MCF 10A (cell line): Measurements from ENCODE around the gene PDZRN3. TPM values are rescaled to one million over a fixed set of nuclear protein-coding genes. Genes with fewer than 3 reads are reported as not detected.

Experiments
- BruUV-seq: library from RNA; stranded (reverse); fragments of 400-500 nt; replicated peaks from 2 replicates; lab custom pipeline; 2021; lab: Mats Ljungman, UMichigan
- CTCF ChIA-PET: fragments of 300-600 bp; sonication (Branson Sonifier 250); formaldehyde crosslinking; extraction: SDS; loops from one replicate; lab custom pipeline; 2021; ENCODE audit warnings: antibody characterized with exemption, inconsistent platforms; lab: Yijun Ruan, JAX
- POLR2A ChIA-PET: fragments of 300-600, 350-650 bp; sonication (Branson Sonifier 250); formaldehyde crosslinking; extraction: SDS; loops from one replicate; lab custom pipeline; 2020; ENCODE audit warnings: antibody characterized with exemption, inconsistent platforms; lab: Yijun Ruan, JAX
- DNase-seq: peaks from one replicate; pipeline ENCODE4 v3.0.0-alpha.2; 2018; ENCODE audit not compliant: unreplicated experiment
- H3K27ac Mint-ChIP-seq: one replicate; pipeline ENCODE4 v1.8.0; 2022; ENCODE audit warnings: mild to moderate bottlenecking, low read depth, mixed read lengths; ENCODE audit not compliant: unreplicated experiment
- H3K27me3 Mint-ChIP-seq: one replicate; pipeline ENCODE4 v1.8.0; 2022; ENCODE audit warnings: mixed read lengths; ENCODE audit not compliant: insufficient read depth, unreplicated experiment
- H3K36me3 Mint-ChIP-seq: one replicate; pipeline ENCODE4 v1.8.0; 2022; ENCODE audit warnings: mild to moderate bottlenecking, moderate library complexity, mixed read lengths; ENCODE audit not compliant: insufficient read depth, unreplicated experiment
- H3K4me1 Mint-ChIP-seq: one replicate; pipeline ENCODE4 v1.8.0; 2022; ENCODE audit warnings: mixed read lengths; ENCODE audit not compliant: insufficient read depth, unreplicated experiment
- H3K4me3 Mint-ChIP-seq: one replicate; pipeline ENCODE4 v1.8.0; 2022; ENCODE audit warnings: mild to moderate bottlenecking, moderate library complexity, mixed read lengths; ENCODE audit not compliant: unreplicated experiment
- H3K9me3 Mint-ChIP-seq: one replicate; pipeline ENCODE4 v1.8.0; 2022; ENCODE audit warnings: mixed read lengths; ENCODE audit not compliant: unreplicated experiment
- CTCF ChIP-seq: fragments of 200-600 bp; IDR thresholded peaks from one replicate; pipeline ENCODE4 v1.8.0; 2022; ENCODE audit warnings: antibody characterized with exemption, mild to moderate bottlenecking; ENCODE audit not compliant: unreplicated experiment
- intact Hi-C: fragments of 100-400 bp; cut with micrococcal nuclease; formaldehyde crosslinking; loops from 2 replicates; pipeline ENCODE4 v1.14.1; 2022
- total RNA-seq: library from RNA; stranded (reverse); gene quantifications from 2 replicates; pipeline ENCODE4 v1.2.3, GENCODE V29; 2022

PDZRN3 gene
- total RNA-seq, 1 experiment from 2014 or later, result not detected

GRCh38 chr3:73447111-73447510 is 177.6 kb downstream of the PDZRN3 start:
- Mint-ChIP-seq H3K27me3 (peaks cover 11% of the 10 kb centered on the region), H3K27ac (no peak overlapping the region), H3K4me3 (no peak overlapping the region), H3K36me3 (no peaks in the 10 kb centered on the region), H3K4me1 (no peaks in the 10 kb centered on the region), H3K9me3 (no peaks in the 10 kb centered on the region)
- CTCF ChIA-PET, result interaction anchor here (0.7 to 2.4 kb wide), 6 partner anchors 9 to 346 kb away, joined by 3 to 9 read pairs (median 3); no protein-coding TSS in a partner anchor
- DNase-seq, result no peak
- no peak for TF ChIP-seq CTCF
- POLR2A ChIA-PET, result no interaction called here
- BruUV-seq, result no TSS peak
- intact Hi-C loops, result no loop called here

GRCh38 chr3:73446467-73447110 is 178.2 kb downstream of the PDZRN3 start:
- H3K9me3 Mint-ChIP-seq, result no peaks in the 10 kb centered on the region
- H3K4me3 Mint-ChIP-seq, result no peak overlapping the region
- no TSS peak for BruUV-seq
- no peak for TF ChIP-seq CTCF
- ChIA-PET POLR2A (no interaction called here), CTCF (interaction anchor here (0.6 to 2.4 kb wide), 6 partner anchors 10 to 360 kb away, joined by 3 to 9 read pairs (median 3); no protein-coding TSS in a partner anchor)
- H3K27ac Mint-ChIP-seq, result no peak overlapping the region
- no peaks in the 10 kb centered on the region for H3K4me1 Mint-ChIP-seq
- H3K36me3 Mint-ChIP-seq, result no peaks in the 10 kb centered on the region
- intact Hi-C loops, result no loop called here
- H3K27me3 Mint-ChIP-seq, result peaks cover 11% of the 10 kb centered on the region
- DNase-seq, result no peak

GRCh38 chr3:73442886-73443285 is 181.9 kb downstream of the PDZRN3 start:
- CTCF ChIA-PET, result interaction anchor here (0.5 to 2.4 kb wide), 5 partner anchors 11 to 341 kb away, joined by 3 to 7 read pairs (median 3); no protein-coding TSS in a partner anchor
- peaks cover 22% of the 10 kb centered on the region for H3K27me3 Mint-ChIP-seq
- intact Hi-C loops, result no loop called here
- H3K4me3 Mint-ChIP-seq, result no peak overlapping the region
- H3K36me3 Mint-ChIP-seq, result no peaks in the 10 kb centered on the region
- no TSS peak for BruUV-seq
- POLR2A ChIA-PET, result no interaction called here
- H3K27ac Mint-ChIP-seq, result no peak overlapping the region
- TF ChIP-seq CTCF, result no peak
- no peaks in the 10 kb centered on the region for H3K9me3 Mint-ChIP-seq
- DNase-seq, result no peak
- no peaks in the 10 kb centered on the region for H3K4me1 Mint-ChIP-seq

- Mint-ChIP-seq H3K27ac (no peak overlapping the region), H3K4me3 (no peak overlapping the region), H3K4me1 (no peaks in the 10 kb centered on the region), H3K36me3 (no peaks in the 10 kb centered on the region), H3K27me3 (peaks cover 22% of the 10 kb centered on the region), H3K9me3 (no peaks in the 10 kb centered on the region)
- BruUV-seq, result no TSS peak
- no peak for TF ChIP-seq CTCF
- intact Hi-C loops, result no loop called here
- ChIA-PET CTCF (interaction anchor here (0.7 to 1.2 kb wide), 2 partner anchors 10 to 340 kb away, joined by 3 read pairs; no protein-coding TSS in a partner anchor), POLR2A (no interaction called here)
- no peak for DNase-seq
Measured at GRCh38 chr3:73442152-73442551, 182.6 kb downstream of the PDZRN3 start.
